ENCODE measurements around the gene SALL1. TPM values are rescaled to one million over a fixed set of nuclear protein-coding genes. Genes with fewer than 3 reads are reported as not detected.

Gene SALL1
- total RNA-seq, 1 donor from 2014 or later = 0.73 TPM

- DNase-seq (ENCODE audit: extremely low spot score, unreplicated experiment) = peak; percentile 57
- no peaks in the 10 kb centered on the region for H3K9me3 Mint-ChIP-seq (ENCODE audit: unreplicated experiment)
- no peak overlapping the region for H3K27ac Mint-ChIP-seq (ENCODE audit: unreplicated experiment)
- no peak for TF ChIP-seq CTCF (IDR thresholded peaks at IDR 0.05)
- H3K4me3 Mint-ChIP-seq (ENCODE audit: unreplicated experiment) = peak overlapping the region; percentile 44
- H3K4me1 Mint-ChIP-seq (ENCODE audit: unreplicated experiment) = peaks cover 26% of the 10 kb centered on the region
- no peaks in the 10 kb centered on the region for H3K36me3 Mint-ChIP-seq (ENCODE audit: unreplicated experiment)
- H3K27me3 Mint-ChIP-seq (ENCODE audit: unreplicated experiment) = peaks cover 73% of the 10 kb centered on the region
These were observed 3.5 kb upstream of the SALL1 start for GRCh38 chr16:51154271-51155171.

- TF ChIP-seq CTCF (IDR thresholded peaks at IDR 0.05) = no peak
- no peaks in the 10 kb centered on the region for H3K36me3 Mint-ChIP-seq (ENCODE audit: unreplicated experiment)
- H3K9me3 Mint-ChIP-seq (ENCODE audit: unreplicated experiment) = no peaks in the 10 kb centered on the region
- peaks cover 26% of the 10 kb centered on the region for H3K4me1 Mint-ChIP-seq (ENCODE audit: unreplicated experiment)
- peaks cover 75% of the 10 kb centered on the region for H3K27me3 Mint-ChIP-seq (ENCODE audit: unreplicated experiment)
- H3K27ac Mint-ChIP-seq (ENCODE audit: unreplicated experiment) = no peak overlapping the region
- H3K4me3 Mint-ChIP-seq (ENCODE audit: unreplicated experiment) = no peak overlapping the region
- DNase-seq (ENCODE audit: extremely low spot score, unreplicated experiment) = no peak
These were observed 2.5 kb upstream of the SALL1 start for GRCh38 chr16:51153577-51154031.

GRCh38 chr16:51152691-51153576, 1.9 kb upstream of the SALL1 start:
- no peak overlapping the region for H3K27ac Mint-ChIP-seq (ENCODE audit: unreplicated experiment)
- no peaks in the 10 kb centered on the region for H3K9me3 Mint-ChIP-seq (ENCODE audit: unreplicated experiment)
- H3K4me3 Mint-ChIP-seq (ENCODE audit: unreplicated experiment) = peak overlapping the region; percentile 74
- no peaks in the 10 kb centered on the region for H3K36me3 Mint-ChIP-seq (ENCODE audit: unreplicated experiment)
- peaks cover 78% of the 10 kb centered on the region for H3K27me3 Mint-ChIP-seq (ENCODE audit: unreplicated experiment)
- no peak for DNase-seq (ENCODE audit: extremely low spot score, unreplicated experiment)
- TF ChIP-seq CTCF (IDR thresholded peaks at IDR 0.05) = no peak
- H3K4me1 Mint-ChIP-seq (ENCODE audit: unreplicated experiment) = peaks cover 26% of the 10 kb centered on the region

GRCh38 chr16:51151961-51152663, 1.0 kb upstream of the SALL1 start:
- TF ChIP-seq CTCF (IDR thresholded peaks at IDR 0.05) = no peak
- Mint-ChIP-seq H3K27me3 (ENCODE audit: unreplicated experiment) (peaks cover 75% of the 10 kb centered on the region), H3K4me3 (ENCODE audit: unreplicated experiment) (peak overlapping the region; percentile 47), H3K9me3 (ENCODE audit: unreplicated experiment) (no peaks in the 10 kb centered on the region), H3K36me3 (ENCODE audit: unreplicated experiment) (no peaks in the 10 kb centered on the region), H3K27ac (ENCODE audit: unreplicated experiment) (no peak overlapping the region), H3K4me1 (ENCODE audit: unreplicated experiment) (peaks cover 26% of the 10 kb centered on the region)
- DNase-seq (ENCODE audit: extremely low spot score, unreplicated experiment) = no peak

Data from osteocyte (in vitro differentiated cells).